Fibroblast of the aortic adventitia (primary cell): ENCODE results near the gene CCDC92. TPM values are rescaled to one million over a fixed set of nuclear protein-coding genes. Genes with fewer than 3 reads are reported as not detected.

Source experiments
- DNase-seq: peaks from one replicate; pipeline ENCODE4 v3.0.0-alpha.2; 2010; ENCODE audit warnings: low read depth
- H3K4me3 ChIP-seq: 2 replicates; pipeline ENCODE4 v1.5.1; 2011; ENCODE audit warnings: low read depth, mild to moderate bottlenecking, control low read depth, low read length, moderate library complexity
- total RNA-seq: library from RNA; depleted of rRNA; stranded (reverse); fragments of >200 nt; gene quantifications from 2 replicates; pipeline ENCODE4 v1.2.3, GENCODE V29; 2012; ENCODE audit warnings: low replicate concordance
- TF ChIP-seq, protein P1 (sequence below): IDR thresholded peaks from 2 replicates; pipeline ENCODE4 v1.5.1; 2011; ENCODE audit warnings: mild to moderate bottlenecking, low read length, control low read depth, inconsistent platforms; ENCODE audit not compliant: insufficient read depth

The CCDC92 gene
- total RNA-seq, 1 donor = 22.7 TPM

DNA sequence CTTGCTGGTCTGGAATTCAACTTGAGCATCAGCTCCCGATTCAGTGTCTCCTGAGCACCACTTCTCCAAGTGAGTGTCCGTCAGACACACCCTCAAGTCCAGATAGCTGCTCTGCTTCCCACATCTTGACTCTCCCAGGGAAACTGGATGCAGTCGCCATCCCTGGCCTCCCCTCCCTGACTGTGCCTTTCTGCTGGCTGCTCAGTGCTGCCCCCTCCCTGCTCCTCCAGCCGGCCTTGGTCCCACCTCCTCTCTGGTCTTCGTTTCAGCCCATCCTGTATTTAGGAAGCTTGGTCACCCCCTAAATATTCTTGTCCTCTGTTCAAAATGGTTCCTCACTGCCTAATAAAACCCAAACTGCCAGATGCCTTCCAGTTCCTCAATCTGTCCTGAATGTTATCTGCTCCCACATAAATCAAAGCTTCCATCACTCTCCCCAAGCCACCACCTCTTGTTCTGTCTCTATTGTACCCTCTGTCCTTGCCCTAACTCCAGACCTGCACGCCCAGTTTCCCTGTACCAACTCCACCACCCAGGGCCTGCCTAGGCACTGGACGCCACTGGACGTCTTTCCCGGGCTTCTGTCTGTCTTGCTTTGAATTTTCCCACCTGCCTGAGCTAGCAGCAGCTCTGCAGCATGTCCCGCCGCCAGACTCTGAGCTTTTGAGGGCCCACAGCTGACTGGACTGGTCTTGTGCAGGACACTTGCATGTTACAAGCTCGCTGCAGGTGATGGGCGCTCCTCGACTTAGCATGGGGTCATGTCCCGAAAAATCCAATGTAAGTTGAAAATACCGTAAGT, 33.8 kb downstream of the CCDC92 start:
- no peak overlapping the region for H3K4me3 ChIP-seq
- no peak for DNase-seq
- TF ChIP-seq, protein P1, sequence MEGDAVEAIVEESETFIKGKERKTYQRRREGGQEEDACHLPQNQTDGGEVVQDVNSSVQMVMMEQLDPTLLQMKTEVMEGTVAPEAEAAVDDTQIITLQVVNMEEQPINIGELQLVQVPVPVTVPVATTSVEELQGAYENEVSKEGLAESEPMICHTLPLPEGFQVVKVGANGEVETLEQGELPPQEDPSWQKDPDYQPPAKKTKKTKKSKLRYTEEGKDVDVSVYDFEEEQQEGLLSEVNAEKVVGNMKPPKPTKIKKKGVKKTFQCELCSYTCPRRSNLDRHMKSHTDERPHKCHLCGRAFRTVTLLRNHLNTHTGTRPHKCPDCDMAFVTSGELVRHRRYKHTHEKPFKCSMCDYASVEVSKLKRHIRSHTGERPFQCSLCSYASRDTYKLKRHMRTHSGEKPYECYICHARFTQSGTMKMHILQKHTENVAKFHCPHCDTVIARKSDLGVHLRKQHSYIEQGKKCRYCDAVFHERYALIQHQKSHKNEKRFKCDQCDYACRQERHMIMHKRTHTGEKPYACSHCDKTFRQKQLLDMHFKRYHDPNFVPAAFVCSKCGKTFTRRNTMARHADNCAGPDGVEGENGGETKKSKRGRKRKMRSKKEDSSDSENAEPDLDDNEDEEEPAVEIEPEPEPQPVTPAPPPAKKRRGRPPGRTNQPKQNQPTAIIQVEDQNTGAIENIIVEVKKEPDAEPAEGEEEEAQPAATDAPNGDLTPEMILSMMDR = peak; percentile 36

DNA sequence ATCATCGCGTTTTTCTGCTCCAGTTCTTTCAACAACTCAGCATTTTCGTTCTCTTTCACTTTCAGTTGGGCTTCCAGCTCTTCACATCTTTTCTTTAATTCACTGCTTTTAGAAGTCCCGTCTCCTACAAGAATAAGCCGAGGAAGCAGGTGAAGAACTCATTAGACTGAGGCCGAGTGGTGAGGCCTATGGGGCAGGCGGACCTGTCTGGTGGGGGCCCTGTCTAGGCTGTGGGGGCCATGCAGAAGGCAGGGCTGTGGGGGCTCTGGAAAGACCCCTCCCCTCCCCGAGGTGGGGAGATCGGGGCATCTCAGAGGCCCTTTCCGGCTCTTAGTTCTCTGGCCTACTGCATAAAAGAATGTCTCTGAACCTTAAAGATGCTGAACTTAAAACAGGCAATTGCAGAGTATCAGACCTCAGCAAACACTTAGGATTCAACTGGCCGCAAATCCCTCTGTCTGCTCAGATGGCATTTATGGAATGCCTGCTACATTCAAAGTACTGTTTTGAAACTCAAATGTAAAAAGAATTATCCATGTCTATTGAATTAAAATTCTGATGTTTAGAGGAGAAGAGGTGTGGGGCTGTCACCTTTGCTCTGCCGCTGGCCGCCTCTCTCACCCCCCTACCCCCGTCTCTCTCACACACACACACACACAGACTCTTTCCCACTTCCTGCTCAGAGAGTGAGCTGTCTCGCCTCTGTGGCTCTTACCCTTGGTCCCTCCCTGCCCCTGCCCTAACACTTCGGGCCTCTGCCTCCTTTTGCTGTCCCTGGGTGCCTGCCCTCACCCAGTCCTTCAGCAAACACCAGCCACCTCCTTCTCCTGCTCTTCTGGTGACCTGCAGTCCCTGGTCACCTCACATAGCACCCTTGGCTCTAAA, 34.7 kb downstream of the CCDC92 start:
- TF ChIP-seq, protein P1 = no peak
- no peak overlapping the region for H3K4me3 ChIP-seq
- DNase-seq = no peak

- no peak for DNase-seq
- no peak overlapping the region for H3K4me3 ChIP-seq
- TF ChIP-seq, protein P1 = no peak
Observed at GRCh38 chr12:123936956-123937706, 35.5 kb downstream of the CCDC92 start.

GRCh38 chr12:123936471-123936870, 36.2 kb downstream of the CCDC92 start:
- no peak for DNase-seq
- TF ChIP-seq, protein P1 = no peak
- H3K4me3 ChIP-seq = no peak overlapping the region

GRCh38 chr12:123935956-123936355, 36.7 kb downstream of the CCDC92 start:
- TF ChIP-seq, protein P1 = no peak
- H3K4me3 ChIP-seq = no peak overlapping the region
- no peak for DNase-seq

DNA sequence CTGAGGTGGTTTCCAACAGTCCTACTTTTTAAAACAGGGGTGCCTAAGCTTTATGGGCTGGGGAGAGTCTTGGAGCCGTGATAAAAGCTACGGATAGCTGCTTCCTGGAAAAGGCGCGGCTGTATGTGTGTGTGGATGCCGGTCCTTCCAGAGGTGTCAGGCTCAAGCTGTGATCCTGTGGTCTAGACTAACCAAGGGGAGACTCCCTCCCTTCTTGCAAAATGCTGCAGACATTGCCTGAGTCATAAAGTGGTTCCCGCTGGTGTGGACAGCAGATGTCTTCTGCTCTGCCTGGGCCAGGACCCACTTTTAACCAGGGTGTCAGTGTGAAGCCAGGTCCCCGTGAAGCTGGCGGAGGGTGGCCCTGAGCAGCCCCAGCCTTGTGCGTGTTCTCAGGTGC, 37.8 kb downstream of the CCDC92 start:
- H3K4me3 ChIP-seq = no peak overlapping the region
- DNase-seq = no peak
- TF ChIP-seq, protein P1 = no peak
